ENCODE measurements around the gene KIAA1958. TPM values are rescaled to one million over a fixed set of nuclear protein-coding genes. Genes with fewer than 3 reads are reported as not detected.
A peak's percentile ranks its signal among the peaks of the same experiment; 100 is the strongest.

The KIAA1958 gene
- polyA plus RNA-seq, 2 of the 4 experiments (the other 2 are of a cell fraction), result 2.2 to 3.7 TPM

- Histone ChIP-seq H3K4me1 (peaks cover 18% of the 10 kb centered on the region), H3K27ac (peak overlapping the region; percentile 87 to 89; a peak in 4 of 6 replicates), H3K4me3 (peak overlapping the region; percentile 97), H3K4me2 (peak overlapping the region; percentile 71), H3K9me3 (peaks cover 2% of the 10 kb centered on the region; the same call in 1 of the 3 replicates)
- DNase-seq (ENCODE audit: low read depth in 1 of 2, low spot score in 1 of 2), result peak in 1 of 2 experiments; percentile 12
- POLR2A ChIA-PET, result interaction anchor here (0.9 kb wide), 2 partner anchors 20 to 230 kb away, joined by 3 read pairs; partner anchors contain the start of gene INIP
- ATAC-seq, result no peak
- CTCF ChIA-PET, result interaction anchor here (0.9 to 1.2 kb wide), 2 partner anchors 46 to 224 kb away, joined by 3 to 4 read pairs; no protein-coding TSS in a partner anchor
- TF ChIP-seq HOXA7 (CRISPR knock-in tag; IDR thresholded peaks at IDR 0.05) (no peak), ESRRA (IDR thresholded peaks at IDR 0.05; ENCODE audit: borderline replicate concordance, low read length) (no peak), HEYL (CRISPR knock-in tag; IDR thresholded peaks at IDR 0.05) (no peak), NPAS2 (CRISPR knock-in tag; IDR thresholded peaks at IDR 0.05; ENCODE audit: borderline replicate concordance) (no peak), GATA3 (IDR thresholded peaks at IDR 0.05; ENCODE audit: borderline replicate concordance) (no peak), BCL3 (IDR thresholded peaks at IDR 0.05) (no peak), CBX8 (IDR thresholded peaks at IDR 0.05) (no peak), KDM1A (IDR thresholded peaks at IDR 0.05; ENCODE audit: low read depth) (no peak)
- TF ChIP-seq, protein P1, sequence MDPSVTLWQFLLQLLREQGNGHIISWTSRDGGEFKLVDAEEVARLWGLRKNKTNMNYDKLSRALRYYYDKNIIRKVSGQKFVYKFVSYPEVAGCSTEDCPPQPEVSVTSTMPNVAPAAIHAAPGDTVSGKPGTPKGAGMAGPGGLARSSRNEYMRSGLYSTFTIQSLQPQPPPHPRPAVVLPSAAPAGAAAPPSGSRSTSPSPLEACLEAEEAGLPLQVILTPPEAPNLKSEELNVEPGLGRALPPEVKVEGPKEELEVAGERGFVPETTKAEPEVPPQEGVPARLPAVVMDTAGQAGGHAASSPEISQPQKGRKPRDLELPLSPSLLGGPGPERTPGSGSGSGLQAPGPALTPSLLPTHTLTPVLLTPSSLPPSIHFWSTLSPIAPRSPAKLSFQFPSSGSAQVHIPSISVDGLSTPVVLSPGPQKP (IDR thresholded peaks at IDR 0.05; ENCODE audit: low read depth, low read length), result no peak
- 10% methylated on average over 11 of the region's 11 CpGs for WGBS (ENCODE audit: missing lambda C conversion rate)
- FAIRE-seq, result no peak
Measured at GRCh38 chr9:112487799-112488340, 1.2 kb downstream of the KIAA1958 start.

DNA sequence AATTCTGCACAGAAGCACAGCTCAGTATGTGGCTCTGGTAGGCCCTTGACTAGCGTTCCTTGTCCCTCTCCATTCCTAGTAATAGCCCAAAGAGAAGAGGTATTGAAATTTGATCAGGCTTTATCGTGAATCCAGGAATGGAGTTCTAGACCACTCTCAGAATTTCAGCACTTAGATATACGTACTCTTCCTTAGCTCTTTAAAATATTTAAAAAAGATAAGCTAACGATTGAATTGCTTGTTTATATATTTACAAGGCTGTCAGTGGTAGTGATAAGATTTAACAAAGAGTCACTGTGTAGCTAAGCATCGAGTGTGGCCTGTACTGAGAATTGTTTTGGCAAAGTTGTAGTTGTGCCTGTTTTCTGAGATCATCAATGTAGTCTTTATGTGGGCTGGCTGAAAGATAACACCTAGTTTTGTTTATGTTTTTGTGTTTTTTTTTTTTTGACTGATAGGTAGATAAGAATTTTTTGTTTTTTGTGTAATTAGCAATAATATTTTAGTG lies 2.5 kb downstream of the KIAA1958 start:
- ChIA-PET CTCF (interaction anchor here (1.2 kb wide), 2 partner anchors 20 to 45 kb away, joined by 3 read pairs; no protein-coding TSS in a partner anchor), POLR2A (no interaction called here)
- no peak overlapping the region for H3K27ac ChIP-seq
- TF ChIP-seq JUNB (IDR thresholded peaks at IDR 0.05) (no peak), ESRRA (IDR thresholded peaks at IDR 0.05; ENCODE audit: borderline replicate concordance, low read length) (no peak), BCL3 (IDR thresholded peaks at IDR 0.05) (no peak), NFE2L2 (conservative IDR thresholded peaks at IDR 0.05; ENCODE audit: low read length) (no peak), EP300 (IDR thresholded peaks at IDR 0.05) (no peak), POLR2AphosphoS2 (conservative IDR thresholded peaks at IDR 0.05; ENCODE audit: low read length) (no peak), HOXB13 (CRISPR knock-in tag; IDR thresholded peaks at IDR 0.05; ENCODE audit: low read depth) (no peak), BHLHE40 (IDR thresholded peaks at IDR 0.05; ENCODE audit: low read depth, low read length) (no peak), RAD21 (conservative IDR thresholded peaks at IDR 0.05 in 1 of 2, IDR thresholded peaks at IDR 0.05 in 1 of 2) (no peak)
- TF ChIP-seq, protein P2, sequence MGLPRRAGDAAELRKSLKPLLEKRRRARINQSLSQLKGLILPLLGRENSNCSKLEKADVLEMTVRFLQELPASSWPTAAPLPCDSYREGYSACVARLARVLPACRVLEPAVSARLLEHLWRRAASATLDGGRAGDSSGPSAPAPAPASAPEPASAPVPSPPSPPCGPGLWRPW (IDR thresholded peaks at IDR 0.05), result no peak
- TF ChIP-seq, protein P1 (IDR thresholded peaks at IDR 0.05; ENCODE audit: low read depth, low read length), result no peak
- TF ChIP-seq, protein P3, sequence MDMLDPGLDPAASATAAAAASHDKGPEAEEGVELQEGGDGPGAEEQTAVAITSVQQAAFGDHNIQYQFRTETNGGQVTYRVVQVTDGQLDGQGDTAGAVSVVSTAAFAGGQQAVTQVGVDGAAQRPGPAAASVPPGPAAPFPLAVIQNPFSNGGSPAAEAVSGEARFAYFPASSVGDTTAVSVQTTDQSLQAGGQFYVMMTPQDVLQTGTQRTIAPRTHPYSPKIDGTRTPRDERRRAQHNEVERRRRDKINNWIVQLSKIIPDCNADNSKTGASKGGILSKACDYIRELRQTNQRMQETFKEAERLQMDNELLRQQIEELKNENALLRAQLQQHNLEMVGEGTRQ (IDR thresholded peaks at IDR 0.05), result no peak
- H3K9me3 ChIP-seq, result peaks cover 14% of the 10 kb centered on the region
- FAIRE-seq, result no peak
- peaks cover 18% of the 10 kb centered on the region for H3K4me1 ChIP-seq
- H3K4me2 ChIP-seq, result peak overlapping the region; percentile 71; the same call in 2 of the 3 replicates
- ATAC-seq, result no peak
- WGBS (ENCODE audit: missing lambda C conversion rate), result 81% methylated on average over 5 of the region's 5 CpGs
- no peak overlapping the region for H3K4me3 ChIP-seq
- no peak for DNase-seq (ENCODE audit: low read depth in 1 of 2, low spot score in 1 of 2)
